Fibroblast of skin of left biceps (primary cell): Measurements from ENCODE around the gene TAS2R41.
A peak's percentile ranks its signal among the peaks of the same experiment; 100 is the strongest.
"Not testable (repeated sequence)": the region's sequence is repeated elsewhere in the genome, so short reads cannot be mapped to it uniquely, and the experiment has no call there.

Experiments used
- DNase-seq, 2 experiments: peaks; one replicate each; pipeline ENCODE4 v3.0.0-alpha.2; 2013; ENCODE audit warnings: low read depth in 2 of 2

The TAS2R41 gene

GRCh38 chr7:143456992-143457793, 20.5 kb upstream of the TAS2R41 start:
- DNase-seq, result peak; percentile 50 to 53

- DNase-seq, result peak; percentile 65 to 67
These were observed 19.4 kb upstream of the TAS2R41 start for GRCh38 chr7:143458263-143458662.

- no peak for DNase-seq
These were observed 19.0 kb upstream of the TAS2R41 start for GRCh38 chr7:143458681-143459080.

GRCh38 chr7:143459359-143459758, 18.3 kb upstream of the TAS2R41 start:
- no peak for DNase-seq

- no peak for DNase-seq
These were observed 17.2 kb upstream of the TAS2R41 start for GRCh38 chr7:143460271-143460979.

- DNase-seq, result no peak
These were observed 15.6 kb upstream of the TAS2R41 start for GRCh38 chr7:143462045-143462444.

GRCh38 chr7:143463556-143463955, 14.1 kb upstream of the TAS2R41 start:
- no peak for DNase-seq

- DNase-seq, result no peak
These were observed 13.7 kb upstream of the TAS2R41 start for GRCh38 chr7:143463957-143464356.

- no peak for DNase-seq
These were observed 9.9 kb upstream of the TAS2R41 start for GRCh38 chr7:143467724-143468123.

GRCh38 chr7:143472071-143472689, 5.5 kb upstream of the TAS2R41 start:
- not testable (repeated sequence) for DNase-seq

GRCh38 chr7:143479055-143479766, 1.5 kb downstream of the TAS2R41 start:
- no peak for DNase-seq

GRCh38 chr7:143480501-143480900, 2.8 kb downstream of the TAS2R41 start:
- no peak for DNase-seq

GRCh38 chr7:143484119-143484518, 6.4 kb downstream of the TAS2R41 start:
- DNase-seq, result no peak

GRCh38 chr7:143485094-143485493, 7.4 kb downstream of the TAS2R41 start:
- no peak for DNase-seq

GRCh38 chr7:143485500-143485899, 7.8 kb downstream of the TAS2R41 start:
- DNase-seq, result no peak

- DNase-seq, result not testable (repeated sequence)
These were observed 8.6 kb downstream of the TAS2R41 start for GRCh38 chr7:143486266-143486665.

- no peak for DNase-seq
These were observed 9.4 kb downstream of the TAS2R41 start for GRCh38 chr7:143487061-143487460.

- no peak for DNase-seq
These were observed 9.9 kb downstream of the TAS2R41 start for GRCh38 chr7:143487566-143487965.

- DNase-seq, result no peak
These were observed 13.1 kb downstream of the TAS2R41 start for GRCh38 chr7:143490717-143491306.

- peak in 1 of 2 experiments; percentile 37 for DNase-seq
These were observed 14.4 kb downstream of the TAS2R41 start for GRCh38 chr7:143492043-143492471.
